Stimulated activated CD8-positive, alpha-beta memory T cell treated with anti-CD3 and anti-CD28 coated beads, Interleukin-7, amount 100 ng/mL, for 24 hours (primary cell): Measurements from ENCODE around the gene TBCCD1.
A peak's percentile ranks its signal among the peaks of the same experiment; 100 is the strongest.
"Not testable (repeated sequence)": the region's sequence is repeated elsewhere in the genome, so short reads cannot be mapped to it uniquely, and the experiment has no call there.

Experiments used
- DNase-seq: peaks from one replicate; pipeline ENCODE4 v3.0.0-alpha.2; 2020; ENCODE audit warnings: low read depth

Gene TBCCD1

DNA sequence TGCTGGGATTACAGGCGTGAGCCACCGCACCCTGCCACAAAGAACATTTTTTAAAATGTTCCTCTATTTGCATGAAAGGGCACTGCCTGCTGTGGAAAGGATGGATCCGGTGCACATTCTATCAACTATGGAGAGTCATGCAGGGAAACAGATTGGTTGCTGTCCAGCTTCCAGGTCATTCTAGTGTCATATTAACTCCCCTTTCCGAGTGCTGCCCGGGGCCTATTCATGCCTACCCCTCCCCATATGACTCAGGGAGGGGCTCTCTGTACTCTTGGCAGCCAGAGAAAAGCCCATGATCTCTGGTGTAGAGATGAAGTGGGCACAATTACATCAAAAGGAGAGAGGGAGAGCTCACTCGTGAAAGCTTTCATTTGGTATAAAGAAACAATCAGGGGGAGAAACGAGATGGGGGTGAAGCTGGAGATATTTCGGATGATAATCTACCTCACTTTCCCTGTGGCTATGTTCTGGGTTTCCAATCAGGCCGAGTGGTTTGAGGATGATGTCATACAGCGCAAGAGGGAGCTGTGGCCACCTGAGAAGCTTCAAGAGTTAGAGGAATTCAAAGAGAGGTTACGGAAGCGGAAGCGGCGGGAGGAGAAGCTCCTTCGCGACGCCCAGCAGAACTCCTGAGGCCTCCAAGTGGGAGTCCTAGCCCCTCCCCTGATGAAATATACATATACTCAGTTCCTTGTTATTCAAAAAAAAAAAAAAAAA lies 29.6 kb upstream of the TBCCD1 start:
- no peak for DNase-seq

DNA sequence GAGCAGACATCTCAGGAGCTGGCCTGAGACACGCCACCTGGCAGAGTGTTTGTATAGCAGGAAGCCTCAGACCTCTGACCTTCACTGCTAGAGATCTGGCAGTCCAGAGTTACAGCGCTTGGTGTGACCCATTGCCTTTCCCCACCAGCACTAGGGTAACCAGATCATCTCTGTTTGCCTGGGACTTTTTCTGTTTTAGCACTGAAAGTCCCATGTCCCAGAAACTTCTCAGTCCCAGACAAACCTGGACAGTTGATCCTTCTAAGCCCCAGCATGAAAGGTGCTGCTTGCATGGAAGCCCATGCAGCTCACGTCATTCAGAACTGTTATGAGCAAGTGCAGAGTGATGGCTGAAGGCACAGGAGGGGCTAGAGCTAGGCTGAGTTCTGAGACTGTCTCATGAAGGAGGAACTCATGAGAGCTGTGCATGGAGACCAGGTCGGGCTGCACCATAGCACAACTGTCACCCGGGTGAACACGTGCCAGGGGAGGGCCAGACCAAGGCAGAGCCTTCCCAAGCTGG lies 27.5 kb upstream of the TBCCD1 start:
- no peak for DNase-seq

DNA sequence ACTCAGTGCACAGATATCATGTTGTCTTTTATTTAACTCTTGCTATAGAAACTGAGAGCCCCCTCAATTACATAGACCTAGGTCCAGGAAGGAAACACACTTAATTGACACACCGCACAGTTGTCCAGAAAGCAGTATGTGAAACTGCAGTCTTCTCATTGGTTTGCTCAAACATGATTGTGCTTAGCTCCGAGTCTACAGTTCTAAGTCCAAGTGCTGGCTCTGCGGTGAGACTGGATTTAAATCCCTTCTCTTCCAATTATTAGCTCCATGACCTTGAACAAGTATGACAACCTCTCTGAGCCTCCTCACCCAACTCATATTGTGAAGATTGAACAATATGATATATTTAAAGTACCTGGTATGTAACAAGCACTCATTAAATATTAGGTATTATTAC lies 26.7 kb upstream of the TBCCD1 start:
- no peak for DNase-seq

DNA sequence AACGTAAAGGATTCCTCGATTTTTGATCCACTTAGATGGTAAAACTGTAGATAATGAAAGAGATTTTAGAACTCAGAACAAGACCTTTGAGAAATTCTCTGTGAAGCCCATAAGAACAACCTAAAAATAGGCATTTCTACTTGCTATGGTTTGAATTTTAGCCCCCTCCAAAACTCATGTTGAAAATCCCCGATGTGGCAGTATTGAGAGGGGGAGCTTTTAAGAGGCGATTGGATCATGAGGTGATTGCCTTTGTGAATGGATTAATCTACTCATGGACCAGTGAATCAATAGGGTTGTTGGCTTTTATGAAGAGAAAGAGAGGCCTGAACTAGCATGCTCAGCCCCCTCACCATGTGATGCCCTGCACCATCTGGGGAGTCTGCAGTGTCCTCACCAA lies 25.5 kb upstream of the TBCCD1 start:
- no peak for DNase-seq

DNA sequence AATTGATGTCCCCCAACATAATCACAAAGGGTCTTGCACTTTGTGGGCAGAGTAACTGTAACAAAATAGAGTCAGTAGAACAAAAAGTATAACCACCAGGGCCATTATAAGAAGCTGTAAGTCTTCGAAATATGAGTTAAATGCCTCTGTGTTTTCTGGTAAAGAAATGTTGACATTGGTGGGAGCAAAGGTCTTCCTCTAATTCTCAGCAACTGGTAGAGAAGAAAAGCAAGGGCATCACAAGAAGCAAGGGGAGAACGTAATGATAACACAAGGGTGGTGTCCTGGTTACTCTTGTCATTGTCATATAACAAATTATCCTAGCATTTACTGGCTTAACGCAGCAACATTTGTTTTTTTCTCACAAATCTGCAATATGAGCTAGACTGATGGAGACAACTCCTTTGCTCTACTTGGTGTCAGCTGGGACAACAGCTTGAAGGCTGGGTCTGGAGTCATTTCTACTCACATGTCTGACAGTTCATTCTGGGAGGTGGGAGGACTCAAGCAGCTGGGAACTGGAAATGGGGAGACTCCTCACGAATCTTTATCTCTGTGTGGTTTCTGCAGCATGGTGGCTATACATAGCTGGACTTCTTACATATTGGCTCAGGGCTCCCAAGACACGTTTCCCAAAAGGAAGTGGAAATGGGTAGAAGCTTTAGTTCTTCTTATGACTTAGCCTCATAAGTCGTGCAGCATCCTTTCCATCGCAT lies 23.6 kb upstream of the TBCCD1 start:
- no peak for DNase-seq

DNA sequence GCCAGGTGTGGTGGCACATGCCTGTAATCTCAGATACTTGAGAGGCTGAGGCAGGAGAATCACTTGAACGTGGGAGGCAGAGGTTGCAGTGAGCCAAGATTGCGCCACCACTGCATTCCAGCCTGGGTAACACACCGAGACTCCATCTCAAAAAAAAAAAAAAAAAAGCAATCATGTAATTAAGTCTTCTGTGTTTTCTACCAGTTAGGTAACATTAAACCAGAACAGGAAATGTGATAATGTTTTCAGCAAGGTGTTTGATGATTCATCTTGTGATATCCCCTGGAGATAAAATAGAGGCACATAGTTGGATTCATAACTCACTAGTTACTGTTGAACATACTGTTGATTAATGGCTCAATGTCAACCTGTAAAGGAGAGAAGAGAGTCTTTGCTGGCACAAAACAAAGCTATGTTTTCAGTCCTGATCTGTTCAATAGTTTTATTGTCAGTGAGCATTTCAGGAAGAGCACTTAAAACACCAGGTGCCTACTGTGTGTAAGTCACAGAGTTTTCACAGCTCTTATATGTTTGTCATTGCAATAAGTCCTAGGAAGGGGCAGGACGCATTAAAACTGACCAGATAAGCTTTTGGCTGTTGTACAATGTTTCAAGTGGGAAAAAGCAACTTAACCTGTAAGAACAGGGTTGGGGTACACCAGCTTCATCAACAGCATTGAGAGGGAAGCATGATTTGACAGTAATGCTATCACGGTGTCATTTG lies 22.9 kb upstream of the TBCCD1 start:
- DNase-seq, result no peak

DNA sequence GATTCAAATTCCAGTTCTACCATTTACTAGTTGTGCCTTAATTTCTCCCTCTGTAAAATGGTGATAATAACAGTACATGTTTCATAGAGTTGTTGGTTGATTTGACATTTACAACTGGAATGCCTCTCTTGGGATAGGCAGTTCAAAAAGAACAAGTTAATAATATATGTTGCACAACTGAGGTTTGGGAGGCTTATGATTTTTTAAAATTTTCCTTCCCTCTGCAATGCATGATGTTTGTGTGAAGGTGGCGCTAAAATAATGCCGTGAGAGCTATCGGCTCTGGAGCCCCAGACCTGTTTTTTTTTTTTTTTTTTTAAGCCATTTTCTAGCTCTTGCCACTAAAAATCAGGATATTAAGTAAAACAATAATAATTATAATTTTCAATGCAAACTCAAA lies 22.0 kb upstream of the TBCCD1 start:
- DNase-seq, result no peak

DNA sequence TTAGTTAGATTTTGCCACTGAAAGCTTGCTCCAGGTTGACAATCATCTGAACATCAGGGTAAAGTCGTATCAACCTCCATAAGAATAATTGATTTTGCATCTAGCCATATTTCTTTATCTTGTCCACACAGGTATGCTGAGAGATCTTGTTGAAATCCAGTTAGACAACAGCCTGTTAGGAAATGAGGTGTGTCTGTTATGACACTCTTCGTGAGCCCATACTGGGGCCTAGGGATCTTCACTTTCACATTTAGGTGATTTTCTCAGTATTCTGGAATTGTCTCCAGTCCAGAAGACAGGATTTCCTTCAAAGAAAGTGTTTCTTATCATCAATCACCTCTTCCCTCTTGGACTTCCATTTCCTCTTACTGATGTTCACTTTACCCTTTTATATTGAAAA lies 21.5 kb upstream of the TBCCD1 start:
- DNase-seq, result no peak

DNA sequence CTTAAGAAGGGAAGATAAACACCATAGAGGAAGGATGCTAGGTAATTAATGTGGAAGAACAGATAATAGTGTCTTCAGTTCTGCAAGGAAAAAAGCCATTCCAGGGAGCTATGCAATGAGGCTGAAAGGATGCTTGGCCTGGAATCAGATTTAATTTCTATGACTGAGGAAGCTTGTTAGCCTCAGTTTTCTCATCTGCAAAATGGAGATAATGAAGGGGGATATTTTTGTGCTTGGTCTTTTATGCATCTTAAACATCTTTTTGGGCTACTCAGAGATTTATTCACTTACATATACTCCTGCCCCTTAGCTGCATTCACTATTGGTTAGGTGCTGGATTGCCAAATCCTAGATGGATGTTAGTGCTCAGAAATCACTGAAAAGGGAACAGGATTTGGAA lies 20.0 kb upstream of the TBCCD1 start:
- DNase-seq, result no peak

DNA sequence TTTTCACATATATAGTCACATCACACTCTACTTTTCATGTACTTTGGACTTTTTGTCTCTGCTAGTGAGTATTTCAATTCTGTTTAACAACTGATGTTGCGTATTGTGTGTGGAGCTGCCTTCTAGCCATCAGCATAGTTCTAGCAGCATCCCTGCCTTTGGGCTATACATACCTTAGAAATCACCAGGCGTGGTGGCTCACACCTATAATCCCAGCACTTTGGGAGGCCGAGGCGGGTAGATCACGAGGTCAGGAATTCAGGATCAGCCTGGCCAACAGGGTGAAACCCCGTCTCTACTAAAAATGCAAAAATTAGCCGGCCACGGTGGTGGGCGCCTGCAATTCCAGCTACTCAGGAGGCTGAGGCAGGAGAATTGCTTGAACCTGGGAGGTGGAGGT lies 19.1 kb upstream of the TBCCD1 start:
- DNase-seq, result not testable (repeated sequence)

DNA sequence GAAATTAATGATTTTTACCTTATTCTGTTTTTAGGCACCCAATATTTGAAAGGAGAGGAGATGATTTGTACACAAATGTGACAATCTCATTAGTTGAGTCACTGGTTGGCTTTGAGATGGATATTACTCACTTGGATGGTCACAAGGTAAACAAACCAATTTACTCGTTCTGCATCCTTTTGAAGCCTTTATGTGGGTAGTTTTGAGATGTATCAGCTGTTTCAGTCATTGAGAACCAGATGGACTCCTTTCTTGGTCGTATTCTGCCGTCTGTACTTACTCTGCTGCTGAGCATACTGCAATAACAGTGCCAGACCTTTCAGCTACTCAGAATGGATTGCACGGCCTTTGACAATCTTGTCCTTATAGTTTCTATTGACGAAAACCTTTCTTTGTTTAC lies 16.7 kb upstream of the TBCCD1 start:
- DNase-seq, result no peak

DNA sequence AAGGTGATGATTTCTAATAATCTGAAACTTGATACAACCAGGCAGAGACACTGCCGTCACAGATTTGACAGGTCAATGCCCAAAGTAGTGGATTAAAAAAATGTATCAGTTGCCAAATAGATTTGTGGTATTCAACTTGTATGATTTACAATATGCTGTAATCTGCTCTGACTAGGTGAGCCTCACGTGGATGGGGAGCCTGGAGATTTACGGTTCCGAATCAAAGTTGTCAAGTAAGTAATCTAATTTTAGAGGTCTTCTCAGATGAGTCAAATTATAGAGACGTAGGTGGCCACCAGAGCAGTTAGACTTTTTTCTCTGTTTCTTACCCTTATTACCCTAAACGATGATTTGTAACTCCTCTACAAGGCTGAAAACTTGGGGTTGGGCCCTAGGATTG lies 15.4 kb upstream of the TBCCD1 start:
- DNase-seq, result no peak

DNA sequence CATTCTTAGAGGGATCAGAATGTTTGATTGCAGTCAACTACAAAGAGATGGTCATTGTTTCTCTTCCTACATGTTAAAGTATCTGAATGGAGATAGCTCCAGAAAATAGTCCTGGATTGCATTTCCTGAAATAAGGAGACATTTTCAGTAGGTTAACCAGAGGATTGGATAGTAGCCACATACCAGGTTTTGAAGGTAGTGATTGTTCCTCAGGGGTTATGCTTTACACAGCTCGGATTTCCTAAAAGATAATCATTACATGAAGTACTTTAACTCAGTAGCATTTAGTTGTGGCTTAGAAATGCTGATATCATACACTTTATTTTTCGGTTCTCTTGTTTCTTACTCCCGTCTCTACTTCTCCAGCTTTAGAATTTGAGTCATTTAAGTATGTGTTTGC lies 13.6 kb upstream of the TBCCD1 start:
- DNase-seq, result no peak

DNA sequence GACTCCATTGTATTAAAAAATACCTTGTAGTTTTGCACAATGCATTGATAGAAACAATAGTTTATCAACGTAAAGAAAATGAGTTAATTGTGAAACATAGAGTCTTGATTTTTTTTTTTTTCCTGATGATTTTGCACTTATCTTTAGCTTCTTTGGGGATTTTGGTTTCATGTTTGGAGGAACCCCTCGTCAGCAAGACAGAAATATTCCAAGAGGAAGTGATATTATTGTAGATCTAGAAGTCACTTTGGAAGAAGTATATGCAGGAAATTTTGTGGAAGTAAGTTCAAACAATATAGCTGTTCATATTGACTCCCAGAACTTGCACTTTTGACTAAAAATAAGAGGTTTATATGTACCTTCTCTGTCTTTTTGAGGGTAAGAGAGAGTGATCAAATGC lies 10.4 kb upstream of the TBCCD1 start:
- DNase-seq, result no peak

DNA sequence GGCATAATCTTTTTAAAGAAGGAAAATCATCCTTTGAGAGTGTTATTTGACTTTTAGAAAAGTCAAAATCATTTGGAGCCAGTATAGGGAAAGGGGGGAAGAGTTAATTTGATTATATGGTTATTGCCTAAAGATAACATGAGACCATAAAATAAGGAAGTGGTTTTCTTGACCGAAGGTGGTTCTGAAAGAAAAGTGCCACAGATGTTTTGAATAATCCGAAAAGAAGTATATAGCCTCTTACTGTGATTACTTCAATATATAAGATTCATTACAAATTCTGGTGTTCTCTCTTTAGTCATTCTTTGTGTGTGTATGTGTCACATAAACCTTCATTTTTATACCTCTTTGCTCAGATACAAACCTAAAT lies 4.5 kb upstream of the TBCCD1 start:
- no peak for DNase-seq

DNA sequence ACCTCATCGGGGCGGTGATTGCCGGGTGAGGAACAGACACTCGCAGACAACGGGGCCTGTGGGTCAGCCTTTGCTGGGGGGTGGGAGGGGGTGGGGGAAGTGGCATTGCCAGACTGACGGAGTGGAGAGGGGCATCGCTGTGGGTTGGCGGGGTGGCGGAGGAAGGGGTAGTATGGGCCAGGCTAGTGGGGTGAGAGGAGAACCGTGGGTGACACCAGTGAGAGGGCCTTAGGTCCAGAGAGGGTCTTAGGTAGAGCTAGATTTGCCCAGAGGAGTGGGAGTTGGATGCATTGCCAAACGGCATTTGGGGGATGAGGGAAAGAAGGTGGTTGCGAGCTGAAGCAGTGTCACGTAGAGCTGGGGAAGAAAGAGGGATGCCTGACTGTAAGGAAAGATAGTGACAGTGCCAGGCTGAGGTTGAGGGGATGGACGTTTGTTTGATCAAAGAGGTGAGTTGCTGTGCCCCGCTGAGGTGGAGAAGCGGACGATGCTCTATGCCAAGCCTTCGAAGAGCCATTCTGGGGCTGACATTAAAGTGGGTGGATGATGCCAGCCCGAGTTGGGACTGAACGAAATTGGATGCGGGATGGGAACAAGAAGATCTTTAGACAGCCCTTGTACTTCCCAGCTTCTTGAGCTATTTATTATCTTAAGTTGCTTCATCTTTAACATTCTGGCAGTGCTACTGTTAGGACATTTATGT lies 4.0 kb upstream of the TBCCD1 start:
- no peak for DNase-seq

DNA sequence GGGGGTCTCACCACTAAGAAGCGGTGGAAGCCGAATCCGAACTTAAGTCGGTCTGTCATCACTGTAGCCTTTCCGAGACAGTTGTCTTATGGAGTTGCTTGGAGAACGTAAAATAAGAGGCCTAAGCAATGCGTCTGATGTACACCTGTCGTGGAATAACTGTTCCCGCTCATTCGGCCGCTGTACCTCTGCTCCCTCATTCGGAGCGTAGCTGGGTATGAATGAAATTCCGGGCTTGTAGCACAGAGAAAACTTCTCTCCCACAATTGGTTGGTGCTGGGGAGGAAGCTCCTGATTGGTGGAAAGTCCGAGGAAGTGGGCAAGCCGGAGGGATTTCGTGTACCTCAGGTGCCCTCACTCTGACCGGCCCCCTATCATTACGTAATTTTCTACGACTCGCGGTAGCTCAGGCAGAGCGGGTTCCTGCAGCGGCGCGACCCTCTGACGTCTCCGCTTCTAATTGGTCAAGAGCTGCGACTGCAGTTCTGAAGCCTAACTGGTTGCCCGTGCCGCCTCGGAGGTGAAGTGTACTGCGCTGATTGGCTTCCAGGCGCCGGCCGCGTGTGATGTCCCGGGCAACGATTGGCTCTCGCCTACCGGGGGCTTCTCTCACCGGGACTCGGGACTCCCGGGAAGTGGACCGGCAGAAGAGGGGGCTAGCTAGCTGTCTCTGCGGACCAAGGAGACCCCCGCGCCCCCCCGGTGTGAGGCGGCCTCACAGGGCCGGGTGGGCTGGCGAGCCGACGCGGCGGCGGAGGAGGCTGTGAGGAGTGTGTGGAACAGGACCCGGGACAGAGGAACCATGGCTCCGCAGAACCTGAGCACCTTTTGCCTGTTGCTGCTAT lies 3.2 kb upstream of the TBCCD1 start, which contains the start of gene DNAJB11:
Gene DNAJB11 (plus strand): TSS at position 625 of the 845 bp plus-strand sequence. CDS start 178 bp downstream, at position 803.
- peak; percentile 96 for DNase-seq

DNA sequence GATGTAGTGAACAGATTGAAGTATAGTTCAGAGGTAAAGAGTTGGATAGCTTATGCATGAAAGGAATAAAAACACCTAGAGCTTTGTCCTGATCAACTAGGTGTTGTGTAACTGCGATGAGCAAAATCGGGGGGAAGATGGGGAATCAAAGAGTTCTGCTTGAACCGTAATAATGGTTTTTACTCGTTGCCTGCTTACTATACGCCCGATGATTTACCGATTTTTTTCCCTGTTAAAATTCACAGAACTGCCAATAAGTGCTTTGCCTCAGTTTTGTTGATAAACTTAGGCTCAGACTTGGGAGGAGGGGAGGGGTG lies 2.6 kb upstream of the TBCCD1 start:
- no peak for DNase-seq

DNA sequence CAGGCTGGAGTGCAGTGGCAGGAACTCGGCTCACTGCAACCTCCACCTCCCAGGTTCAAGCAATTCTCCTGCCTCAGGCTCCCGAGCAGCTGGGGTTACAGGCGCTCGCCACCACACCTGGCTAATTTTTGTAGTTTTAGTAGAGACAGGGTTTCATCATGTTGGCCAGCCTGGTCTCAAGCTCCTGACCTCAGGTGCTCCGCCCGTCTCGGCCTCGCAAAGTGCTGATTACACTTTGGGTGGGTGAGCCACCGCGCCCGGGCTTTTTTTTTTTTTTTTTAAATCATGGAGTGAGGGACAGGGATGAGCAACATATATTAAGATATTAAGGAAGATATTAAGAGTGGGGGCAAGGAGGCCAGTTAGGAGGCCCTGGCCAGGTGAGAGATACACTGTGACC lies 2.2 kb upstream of the TBCCD1 start:
- DNase-seq, result not testable (repeated sequence)

DNA sequence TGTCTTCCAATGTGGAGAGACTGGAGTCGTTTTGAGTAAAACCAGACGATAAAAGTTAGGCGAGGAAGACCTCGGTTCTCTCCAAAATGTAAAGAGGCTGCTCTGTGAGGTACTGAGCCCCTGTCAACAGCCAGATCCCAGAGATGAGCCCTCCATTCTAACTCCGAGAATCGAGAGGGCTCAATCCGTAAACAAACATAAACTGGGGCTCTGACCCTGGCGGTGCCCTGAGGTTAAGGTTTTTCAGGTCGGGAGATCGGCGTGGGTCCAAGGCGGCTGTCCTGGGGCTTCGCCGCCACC lies 417 bp downstream of the TBCCD1 start:
- DNase-seq, result no peak

DNA sequence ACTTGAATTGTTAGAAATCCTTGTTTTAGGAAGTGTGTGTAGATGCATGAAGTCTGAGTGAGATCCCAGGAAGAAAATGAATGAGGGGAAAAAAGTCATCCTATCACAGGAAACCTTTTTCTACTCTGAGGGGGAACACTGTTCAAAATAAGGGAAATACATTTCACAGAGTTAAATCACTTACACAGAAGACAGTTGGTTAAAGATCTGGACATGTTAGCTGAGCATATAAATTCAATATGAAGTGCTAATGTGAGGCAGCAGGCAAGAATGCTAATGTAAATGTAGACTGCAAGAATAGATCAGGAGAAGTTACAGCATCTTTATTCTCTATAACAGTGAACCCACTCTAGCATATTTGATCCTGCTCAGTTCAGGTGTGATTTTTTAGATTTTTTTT lies 2.6 kb downstream of the TBCCD1 start:
- no peak for DNase-seq
